Measurements from ENCODE around the gene IRF8.

IRF8 gene

GRCh38 chr16:85970738-85971137, 71.8 kb downstream of the IRF8 start:
- peak in 1 of 2 donors; percentile 9 for DNase-seq (ENCODE audit: low read depth in 2 of 2)
- H3K4me3 ChIP-seq (replicated peaks in 1 of 2; ENCODE audit: low read depth in 2 of 2, low read length in 2 of 2): no peak overlapping the region
- TF ChIP-seq CTCF (IDR thresholded peaks at IDR 0.05; ENCODE audit: low read depth, low read length): no peak

Data from cardiac fibroblast (primary cell).